ENCODE data around the gene TSNAXIP1.
"Not testable (repeated sequence)": the region's sequence is repeated elsewhere in the genome, so short reads cannot be mapped to it uniquely, and the experiment has no call there.

TSNAXIP1 gene

GRCh38 chr16:67864044-67864443 lies 57.4 kb downstream of the TSNAXIP1 start:
- DNase-seq, result not testable (repeated sequence)

GRCh38 chr16:67864594-67864993 lies 57.9 kb downstream of the TSNAXIP1 start:
- DNase-seq, result no peak

GRCh38 chr16:67865318-67865717 lies 58.6 kb downstream of the TSNAXIP1 start:
- DNase-seq, result no peak

GRCh38 chr16:67868290-67868689 lies 61.6 kb downstream of the TSNAXIP1 start:
- no peak for DNase-seq

DNA sequence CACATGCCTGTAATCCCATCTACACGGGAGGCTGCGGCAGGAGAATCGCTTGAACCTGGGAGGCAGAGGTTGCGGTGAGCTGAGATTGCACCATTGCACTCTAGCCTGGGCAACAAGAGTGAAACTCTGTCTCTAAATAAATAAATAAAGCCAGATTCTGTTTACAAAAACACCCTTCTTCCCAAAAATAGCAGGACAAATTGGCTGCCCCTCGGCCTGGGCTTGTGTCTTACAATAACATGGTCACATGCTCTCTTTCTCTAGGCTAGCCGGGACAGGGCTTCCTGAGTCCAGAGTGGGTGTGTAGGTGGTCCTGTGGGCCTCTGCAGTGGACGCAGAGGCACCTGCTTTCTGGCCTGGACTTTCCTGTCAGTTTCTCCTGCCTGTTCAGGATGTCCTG lies 63.0 kb downstream of the TSNAXIP1 start:
- no peak for DNase-seq

- DNase-seq, result no peak
Measured at GRCh38 chr16:67871256-67871655, 64.6 kb downstream of the TSNAXIP1 start.

- no peak for DNase-seq
Measured at GRCh38 chr16:67872131-67872630, 65.5 kb downstream of the TSNAXIP1 start.

DNA sequence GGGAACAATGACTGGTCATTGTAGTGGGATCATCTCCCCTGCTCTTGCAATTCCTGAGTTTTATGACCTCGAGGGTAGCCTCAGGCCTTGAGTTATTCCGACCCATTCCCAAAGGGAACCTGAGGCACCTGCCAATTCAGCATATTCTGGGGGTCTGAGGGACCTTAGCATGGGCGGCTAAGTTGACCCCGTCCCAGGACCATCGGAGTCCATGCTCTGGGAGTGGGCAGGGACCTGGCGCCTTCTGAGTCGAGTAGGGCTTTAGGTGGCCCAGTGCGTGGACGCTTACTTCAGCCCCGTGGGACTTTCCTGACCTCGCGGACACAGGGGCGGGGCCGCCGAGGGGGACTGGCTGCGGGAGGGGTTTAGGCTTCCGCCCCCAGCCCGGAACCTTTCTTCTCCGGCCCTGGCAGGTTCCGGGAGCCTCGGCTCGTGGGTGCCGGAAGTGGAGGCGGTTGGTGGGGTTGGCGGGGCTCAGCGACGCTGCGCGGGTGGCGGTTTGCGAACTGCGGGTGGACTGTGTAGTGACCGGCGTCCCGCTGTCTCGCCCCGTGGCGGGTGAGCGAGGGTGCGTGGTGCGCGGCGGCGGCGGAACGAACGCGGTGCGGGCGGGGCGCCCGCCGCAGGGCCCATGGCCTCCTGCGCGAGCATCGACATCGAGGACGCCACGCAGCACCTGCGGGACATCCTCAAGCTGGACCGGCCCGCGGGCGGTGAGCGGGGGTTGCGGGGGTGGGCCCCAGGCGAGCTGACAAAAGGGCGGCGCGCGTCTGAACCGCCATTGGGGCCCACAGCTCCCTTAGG lies 66.1 kb downstream of the TSNAXIP1 start, which contains the start of gene EDC4:
Gene EDC4, plus strand, starts transcription at position 422 of the 804 bp plus-strand sequence. Its CDS starts 210 bp downstream, at position 632.
- no peak for DNase-seq

DNA sequence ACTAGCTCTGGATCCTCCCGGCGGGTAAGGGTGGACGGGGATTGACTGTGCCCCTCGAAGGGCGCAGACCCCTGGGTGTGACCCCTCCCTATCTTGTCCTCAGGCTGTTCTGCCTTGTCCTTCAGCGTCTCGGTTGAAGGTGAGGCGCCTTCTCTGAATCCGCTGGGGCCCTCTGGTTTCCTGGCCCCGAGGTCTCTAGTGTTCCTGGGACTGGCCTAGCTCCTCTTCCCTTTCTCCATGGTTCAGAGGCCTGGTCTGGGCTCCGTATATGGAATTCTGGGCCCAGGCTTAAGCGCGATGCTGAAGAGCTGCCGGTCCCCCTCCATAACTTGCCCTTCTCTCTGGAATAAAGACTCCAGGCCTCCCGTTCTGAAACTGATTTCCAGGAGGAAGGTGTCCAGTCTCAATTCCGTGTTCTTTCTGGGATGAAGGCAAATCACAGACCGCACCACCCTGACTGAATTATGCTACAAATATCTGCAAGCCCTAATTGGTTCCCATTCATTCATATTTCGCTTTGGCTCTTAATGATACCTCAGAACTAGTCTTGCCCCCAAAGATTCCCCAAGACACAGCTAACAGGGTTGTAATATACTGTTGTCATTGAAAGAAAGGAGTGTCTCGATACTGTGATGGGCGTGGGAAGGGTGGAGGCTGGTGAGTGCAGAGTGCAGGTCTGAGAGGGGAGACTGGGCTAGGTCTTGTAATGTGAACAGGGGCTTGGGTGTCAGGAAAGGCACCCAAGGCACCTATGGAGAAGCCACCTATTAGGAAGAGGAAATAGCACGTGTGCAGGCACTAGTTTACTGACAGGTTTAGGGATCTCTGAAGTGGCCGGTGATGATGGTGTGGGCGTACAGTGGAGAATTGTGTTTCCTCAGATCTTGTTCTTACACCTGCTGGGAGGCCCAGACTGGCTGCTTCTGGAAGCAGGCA lies 67.0 kb downstream of the TSNAXIP1 start:
- DNase-seq, result no peak

DNA sequence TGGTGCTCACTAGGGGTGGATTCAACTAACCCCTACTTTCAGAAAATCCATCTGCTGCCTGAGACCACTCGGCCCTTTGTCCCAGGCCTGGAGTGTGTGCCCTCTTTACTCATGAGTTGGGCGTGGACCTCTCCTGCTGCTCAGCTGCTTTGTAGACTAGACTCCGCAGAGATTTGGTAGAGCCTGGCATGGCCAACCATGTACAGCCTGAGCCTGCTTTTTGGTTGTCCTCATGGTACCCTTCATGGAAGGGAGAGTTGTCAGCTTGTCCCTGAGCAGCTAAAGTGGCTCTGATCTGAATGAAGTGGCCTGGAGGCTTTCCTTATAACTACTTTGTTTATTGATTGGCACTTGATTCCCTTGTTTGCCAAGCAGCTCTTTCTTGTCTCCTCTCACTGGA lies 67.7 kb downstream of the TSNAXIP1 start:
- no peak for DNase-seq

DNA sequence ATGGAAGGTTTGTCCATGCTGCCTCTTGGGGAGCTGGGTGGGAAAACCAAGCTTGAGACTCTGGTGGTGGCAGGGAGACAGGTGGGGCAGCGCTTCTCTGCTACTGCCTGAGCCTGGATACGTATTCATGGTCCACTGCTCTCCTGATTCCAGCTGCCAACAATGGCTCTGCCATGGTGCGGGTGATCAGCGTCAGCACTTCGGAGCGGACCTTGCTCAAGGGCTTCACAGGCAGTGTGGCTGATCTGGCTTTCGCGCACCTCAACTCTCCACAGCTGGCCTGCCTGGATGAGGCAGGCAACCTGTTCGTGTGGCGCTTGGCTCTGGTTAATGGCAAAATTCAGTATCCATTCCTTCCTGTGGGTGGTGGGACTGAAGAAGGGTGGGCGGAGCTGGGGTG lies 70.4 kb downstream of the TSNAXIP1 start:
- no peak for DNase-seq
